ENCODE measurements around the gene CNTN4. TPM values are rescaled to one million over a fixed set of nuclear protein-coding genes. Genes with fewer than 3 reads are reported as not detected.

CNTN4 gene
- total and polyA plus RNA-seq, 2 of the 8 experiments (the other 6 are each of a cell fraction or from before 2014, with no cell fraction given), result 0.41 to 2.2 TPM

GRCh38 chr3:3105815-3106214, 1007.1 kb downstream of the CNTN4 start (continued):
- TF ChIP-seq CHD7 (IDR thresholded peaks at IDR 0.05; ENCODE audit: insufficient replicate concordance, low read length) (no peak), TEAD4 (IDR thresholded peaks at IDR 0.05; ENCODE audit: low read depth, low read length) (no peak), JUN (IDR thresholded peaks at IDR 0.05; ENCODE audit: low read depth, low read length) (no peak), ASH2L (IDR thresholded peaks at IDR 0.05; ENCODE audit: low read length) (no peak)
- TF ChIP-seq, protein P1, sequence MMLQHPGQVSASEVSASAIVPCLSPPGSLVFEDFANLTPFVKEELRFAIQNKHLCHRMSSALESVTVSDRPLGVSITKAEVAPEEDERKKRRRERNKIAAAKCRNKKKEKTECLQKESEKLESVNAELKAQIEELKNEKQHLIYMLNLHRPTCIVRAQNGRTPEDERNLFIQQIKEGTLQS (IDR thresholded peaks at IDR 0.05; ENCODE audit: insufficient read depth, low read depth, low read length), result no peak
